Measurements from ENCODE around the gene CXorf49B. TPM values are rescaled to one million over a fixed set of nuclear protein-coding genes. Genes with fewer than 3 reads are reported as not detected.

The CXorf49B gene
- total RNA-seq, 2 experiments from 2014 or later = not detected

Other genes with a start within 250 kb of the CXorf49B start
- gene OGT, start 230.2 kb upstream of the CXorf49B start, total RNA-seq = 100 to 1,000 TPM; 252 to 264 TPM
- gene GCNA, start 184.9 kb upstream of the CXorf49B start, total RNA-seq = 1 to 10 TPM; 6.5 to 6.6 TPM
- gene CXCR3, start 144.8 kb upstream of the CXorf49B start, total RNA-seq = 100 to 1,000 TPM; 141 to 145 TPM
- not detected for gene CXorf49, start 45.1 kb upstream of the CXorf49B start, total RNA-seq
- under 1 TPM; 0.50 to 0.70 TPM for gene NHSL2, start 147.5 kb downstream of the CXorf49B start, total RNA-seq